GM21447 (cell line): ENCODE results near the gene FADS3.

Experiments
- ATAC-seq: cut with Tn5 transposase; IDR thresholded peaks from one replicate; pipeline ENCODE4 v1.9.1; 2021; ENCODE audit not compliant: unreplicated experiment

The FADS3 gene

DNA sequence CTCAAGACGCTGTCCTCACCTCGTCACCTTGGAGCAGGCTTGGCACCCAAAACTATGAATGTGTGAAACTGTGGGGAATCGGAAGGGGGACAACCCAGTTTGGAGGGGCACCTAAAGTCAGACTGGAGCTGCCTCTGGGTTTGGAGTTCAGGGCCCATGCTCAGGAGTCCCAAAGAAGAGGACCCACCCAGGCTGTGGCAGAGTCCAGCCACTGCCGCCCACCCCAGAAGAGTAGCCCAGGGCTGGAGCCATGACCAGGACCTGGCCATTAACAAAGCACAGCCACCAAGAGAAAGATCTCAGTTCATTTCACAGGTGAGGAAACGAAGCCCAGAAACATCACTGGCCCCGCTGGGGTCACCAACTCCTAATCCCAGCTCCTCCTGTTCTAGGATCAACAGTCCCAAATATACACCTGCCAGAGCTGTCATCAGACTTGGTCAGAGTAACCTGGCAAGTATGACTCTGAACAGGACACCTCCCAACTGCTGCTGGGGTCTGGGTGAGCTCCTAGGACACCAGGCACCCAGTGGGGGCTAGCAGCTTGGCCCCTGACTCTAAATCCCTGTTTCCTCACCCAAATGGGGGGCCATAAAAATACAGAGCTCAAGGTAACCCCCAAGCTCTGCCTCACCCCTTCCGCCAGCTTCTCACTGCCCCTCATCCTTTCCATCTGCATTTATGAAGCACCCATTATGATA is 23.3 kb upstream of the FADS3 start:
- no peak for ATAC-seq

DNA sequence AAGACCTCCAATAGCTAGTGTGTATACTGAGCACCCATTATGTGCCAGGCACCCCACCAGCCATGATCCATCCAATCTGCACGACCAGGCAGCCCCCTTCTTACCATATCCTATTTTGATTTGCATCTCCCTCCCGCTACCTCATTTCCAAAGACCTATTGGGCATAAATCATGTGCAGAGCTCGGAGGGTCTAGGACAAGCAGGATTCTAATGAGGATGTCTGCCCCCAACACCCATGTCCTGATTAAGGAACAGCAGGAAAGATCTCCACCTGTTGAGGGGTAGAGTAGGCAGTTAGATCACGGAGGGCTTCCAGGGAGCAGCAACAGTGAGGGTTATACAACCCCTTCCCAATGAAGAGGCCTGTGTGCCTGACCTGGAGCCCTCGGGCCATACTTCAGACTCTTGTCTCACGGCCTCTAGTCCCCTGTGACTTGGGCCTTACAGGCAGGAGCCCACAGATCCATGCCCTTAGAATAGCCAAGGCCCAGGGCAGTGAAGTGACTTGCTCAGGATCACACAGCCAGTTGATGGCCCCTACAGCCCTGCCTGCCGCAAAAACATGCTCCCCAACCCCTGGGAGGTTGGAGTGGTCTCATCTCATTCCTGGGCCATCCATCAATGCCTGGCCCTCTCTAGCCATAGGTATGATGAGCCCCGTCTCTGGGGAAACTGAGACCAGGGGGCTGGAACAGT is 22.5 kb upstream of the FADS3 start:
- no peak for ATAC-seq

DNA sequence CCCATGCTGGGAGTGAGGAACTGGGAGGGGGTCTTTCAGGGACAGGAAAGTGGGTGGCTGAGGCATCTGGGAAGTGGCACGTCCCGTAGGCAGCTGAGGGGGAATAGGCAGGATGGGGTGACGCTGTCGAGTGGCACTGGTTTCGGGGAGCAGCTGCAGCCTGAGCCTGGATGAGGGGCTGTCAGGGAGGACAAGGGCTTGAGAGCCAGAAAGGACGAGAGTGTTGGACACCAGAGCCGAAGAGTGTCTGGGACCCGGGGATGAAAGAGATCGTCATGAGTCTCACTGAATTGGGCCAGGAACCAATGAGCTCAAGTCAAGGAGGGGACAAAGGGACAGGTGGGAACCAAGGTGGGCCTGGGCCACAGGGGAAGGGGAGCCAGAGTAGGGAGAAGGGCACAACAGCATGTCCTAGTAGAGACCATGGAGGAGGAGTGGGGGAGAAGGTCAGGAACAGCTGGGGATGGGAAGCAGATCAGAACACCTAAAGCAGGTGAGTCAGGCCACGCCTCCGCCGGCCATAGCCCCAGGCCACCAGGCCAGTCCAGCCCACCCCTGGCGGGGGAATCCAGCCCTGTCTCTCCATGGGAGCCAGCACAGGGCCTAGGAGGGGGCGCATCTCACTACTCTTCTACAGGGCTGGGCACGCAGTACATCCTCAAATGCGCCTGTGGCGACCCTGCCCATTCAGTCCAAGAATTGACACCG is 21.8 kb upstream of the FADS3 start:
- no peak for ATAC-seq

DNA sequence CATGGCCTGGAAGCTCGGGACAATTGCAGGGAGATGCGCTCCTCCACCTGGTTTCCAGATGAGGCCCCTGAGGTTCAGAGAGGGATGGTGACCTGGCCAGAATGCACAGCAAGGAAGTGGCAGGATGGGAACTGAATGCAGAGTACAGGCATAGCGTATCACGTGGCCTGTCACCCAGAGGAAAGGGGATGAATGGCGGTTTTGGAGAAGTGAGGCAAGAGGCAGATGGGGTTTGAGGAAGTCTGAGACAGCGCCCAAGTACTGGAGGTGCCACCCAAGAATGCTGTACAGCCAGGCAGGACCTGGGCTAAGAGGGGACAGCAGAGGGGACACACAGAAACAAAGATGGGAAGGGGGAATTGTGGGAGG is 21.2 kb upstream of the FADS3 start:
- ATAC-seq, result no peak

DNA sequence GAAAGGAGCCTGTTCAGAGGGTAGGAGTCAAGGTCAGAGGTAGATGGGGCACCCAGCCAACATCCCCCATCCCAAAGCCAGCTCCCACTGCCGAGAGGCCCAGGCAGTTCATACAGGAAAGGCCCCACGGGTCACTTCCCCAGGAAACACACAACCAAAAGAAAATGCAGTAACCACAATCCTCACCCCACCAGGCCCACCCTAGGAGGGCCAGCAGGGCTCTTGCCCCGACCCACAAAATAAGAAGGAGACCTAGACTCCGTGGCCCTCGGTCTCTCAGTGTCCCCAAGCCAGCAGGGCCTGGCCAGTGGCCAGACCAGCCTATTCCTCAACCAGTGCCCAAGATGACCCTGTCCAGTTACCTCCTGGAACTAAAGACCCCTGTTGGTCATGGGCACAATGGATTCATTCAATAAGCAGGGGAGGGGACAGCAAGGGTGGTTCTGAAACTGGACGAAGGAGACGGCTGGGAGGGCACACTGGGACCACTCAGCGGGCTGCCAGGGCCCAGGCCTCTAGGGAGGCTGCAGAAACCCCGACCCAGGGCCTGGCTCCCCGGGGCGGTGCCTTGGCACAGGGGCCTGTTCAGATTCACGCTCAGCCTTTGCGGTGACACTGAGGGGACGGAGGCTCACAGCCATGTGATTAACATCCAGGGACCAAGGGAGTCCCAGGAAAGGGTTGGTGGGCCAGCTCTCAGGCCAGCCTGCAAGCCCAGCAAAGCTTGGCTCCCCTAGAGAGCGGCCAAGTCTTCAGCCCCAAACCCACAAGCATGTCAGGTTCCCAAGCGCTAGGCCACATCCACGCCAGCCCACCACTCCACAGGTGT is 20.6 kb upstream of the FADS3 start:
- ATAC-seq, result no peak

DNA sequence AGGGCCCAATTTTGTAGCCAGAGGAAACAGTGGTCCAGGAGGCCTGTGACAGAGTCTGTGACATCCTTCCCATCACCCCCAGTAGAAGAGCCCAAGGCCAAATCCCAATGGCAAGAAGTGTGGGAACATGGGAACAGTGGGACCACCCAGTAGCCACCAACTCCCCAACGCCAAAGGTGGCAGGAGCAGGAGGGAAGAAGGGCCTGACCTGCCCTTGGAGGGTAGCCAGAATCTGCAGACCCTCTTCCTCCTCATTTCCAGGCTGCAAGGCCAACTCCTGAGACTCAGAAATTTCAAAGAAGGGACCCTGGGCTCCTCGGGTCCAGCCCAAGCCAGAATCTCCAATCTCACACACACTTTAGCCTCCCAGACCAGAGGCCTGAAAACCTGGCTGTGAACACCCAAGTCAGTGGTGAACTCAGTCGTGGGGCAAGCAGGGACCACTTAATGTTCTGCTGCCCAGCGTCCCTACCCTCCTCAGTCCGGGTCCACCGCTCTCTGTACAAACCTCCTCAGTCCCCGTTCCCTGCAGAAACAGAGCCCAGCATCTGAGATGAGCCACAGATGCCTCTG is 19.9 kb upstream of the FADS3 start:
- ATAC-seq, result no peak

DNA sequence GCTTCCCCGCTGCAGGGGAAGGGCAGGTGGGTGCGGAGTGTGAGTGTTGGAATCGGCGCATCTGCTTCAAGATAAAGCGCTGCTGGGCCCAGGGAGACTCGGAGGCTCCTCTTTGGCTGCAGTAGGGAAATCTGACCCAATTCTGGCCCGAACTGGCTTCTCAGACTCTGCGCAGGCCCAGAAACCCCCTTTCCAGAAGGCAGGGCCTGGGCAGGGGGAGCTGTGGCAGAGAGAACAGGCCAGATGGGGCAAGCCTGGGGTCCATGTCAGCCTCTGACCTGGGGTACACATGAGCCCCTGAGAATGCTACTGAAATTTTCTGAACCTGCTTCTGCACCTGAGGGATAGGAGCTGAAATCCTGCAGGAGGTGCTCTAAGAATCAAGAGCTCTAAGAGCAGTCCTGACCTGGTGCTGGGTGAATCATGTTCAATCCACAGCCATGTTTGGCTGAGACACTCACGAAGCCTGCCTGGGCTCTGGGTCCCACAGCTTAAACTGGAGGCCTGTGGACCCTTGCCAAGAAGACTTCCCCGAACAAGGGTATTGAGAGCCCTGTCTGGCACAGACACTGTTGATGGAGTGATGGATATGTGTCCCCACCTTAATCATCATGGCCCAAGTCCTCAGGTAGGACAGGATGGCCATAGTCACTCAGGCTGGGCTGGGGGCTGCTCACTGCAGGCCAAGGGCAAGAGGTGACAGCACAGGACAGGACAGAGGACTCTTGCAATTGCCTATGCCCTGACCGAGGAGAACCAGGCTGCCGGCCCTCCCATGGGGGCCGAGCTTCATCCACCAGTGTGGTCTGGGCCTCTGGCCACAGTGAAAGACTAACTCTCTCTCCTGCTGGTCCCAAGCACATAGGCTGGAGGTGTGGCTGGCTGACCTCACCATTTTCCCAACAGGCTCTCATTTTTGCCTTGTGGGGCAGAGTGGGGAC is 19.1 kb upstream of the FADS3 start:
- ATAC-seq, result no peak

DNA sequence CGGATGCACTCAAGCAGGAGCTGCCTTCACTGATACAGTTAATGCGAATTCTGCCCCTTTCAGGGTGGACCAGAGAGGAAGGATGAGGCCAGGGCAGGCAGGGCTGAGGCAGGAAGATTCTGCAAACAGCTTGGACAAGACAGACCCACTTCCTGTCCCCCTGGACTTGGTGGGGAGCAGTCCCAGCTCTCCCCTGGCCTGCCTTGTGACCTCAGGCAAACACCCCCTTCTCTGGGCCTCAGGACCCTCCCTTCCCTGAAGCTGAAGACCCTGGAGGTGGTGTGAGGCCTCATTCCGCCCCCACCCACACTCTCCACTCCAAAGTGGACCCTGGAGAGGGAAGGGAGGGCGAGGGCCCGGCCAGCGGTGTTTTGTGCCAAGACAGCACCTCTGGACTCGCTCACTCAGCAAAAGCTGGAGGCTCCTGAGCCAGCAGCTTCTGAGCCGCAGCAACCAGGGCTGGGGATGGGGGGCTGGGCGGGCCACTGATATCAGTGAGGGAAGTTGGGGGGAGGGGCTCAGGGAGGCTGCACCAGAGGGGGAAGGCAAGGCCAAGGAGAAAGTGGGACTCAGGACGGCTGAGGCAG is 17.5 kb upstream of the FADS3 start:
- no peak for ATAC-seq

DNA sequence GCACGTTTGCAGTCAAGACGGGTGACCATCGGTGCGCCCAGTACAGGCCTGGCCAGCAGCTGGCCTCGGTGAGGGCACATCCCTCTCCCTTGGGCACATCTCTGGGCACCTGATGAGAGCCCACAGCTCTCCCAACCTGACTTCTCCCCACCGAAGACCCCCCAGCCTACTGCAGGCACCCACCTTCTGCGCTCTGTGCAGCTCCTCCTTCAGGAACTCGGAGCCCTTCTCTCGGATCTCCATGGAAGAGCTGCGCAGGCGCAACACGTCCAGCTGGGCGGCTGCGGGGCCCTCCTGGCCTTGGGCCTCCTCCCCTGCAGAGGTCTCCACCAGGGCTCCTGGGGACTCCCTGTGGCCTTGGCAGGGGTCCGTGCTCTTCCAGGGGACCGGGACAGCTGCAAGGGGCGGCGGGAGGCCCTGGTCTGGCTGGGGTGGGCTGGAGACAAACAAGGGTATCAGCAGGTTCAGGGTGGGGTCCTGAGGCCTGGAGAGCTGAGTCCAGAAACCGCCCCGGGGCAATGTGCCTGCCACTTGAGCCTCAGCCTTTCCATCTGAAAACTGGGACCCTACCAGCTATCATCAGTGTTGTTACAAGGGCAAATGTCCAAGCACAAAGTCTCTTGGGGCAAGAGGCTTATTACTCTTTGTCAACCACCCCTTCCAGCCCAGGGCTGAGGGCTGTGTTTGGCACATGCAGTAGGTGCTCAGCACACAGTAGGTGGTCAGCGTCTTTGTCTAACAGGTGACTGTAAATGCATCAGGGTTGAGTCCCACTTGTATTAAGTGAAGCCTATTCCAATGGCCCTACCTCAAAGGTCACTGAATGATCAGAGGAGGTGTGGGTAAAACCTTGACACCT is 16.8 kb upstream of the FADS3 start:
- no peak for ATAC-seq

DNA sequence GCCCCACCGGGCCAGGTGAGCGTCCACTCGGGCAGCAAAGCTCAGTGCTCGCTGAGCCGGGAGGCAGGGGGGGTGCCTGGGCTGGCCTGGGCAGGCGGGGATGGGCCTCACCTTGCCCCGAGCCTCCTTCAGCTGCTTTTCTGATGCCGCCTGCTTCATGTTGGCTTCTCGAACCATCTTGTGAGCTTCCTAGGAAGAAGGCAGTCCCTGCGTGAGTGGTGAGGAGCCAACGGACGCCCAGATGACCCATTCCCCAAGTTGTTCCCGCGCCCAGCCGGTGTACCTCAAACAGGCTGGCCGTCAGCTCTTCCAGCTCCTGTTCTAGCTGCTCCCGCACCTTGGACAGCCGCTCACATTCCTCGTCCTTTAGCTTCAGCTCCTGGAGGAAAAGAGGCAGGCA is 15.9 kb upstream of the FADS3 start:
- no peak for ATAC-seq

DNA sequence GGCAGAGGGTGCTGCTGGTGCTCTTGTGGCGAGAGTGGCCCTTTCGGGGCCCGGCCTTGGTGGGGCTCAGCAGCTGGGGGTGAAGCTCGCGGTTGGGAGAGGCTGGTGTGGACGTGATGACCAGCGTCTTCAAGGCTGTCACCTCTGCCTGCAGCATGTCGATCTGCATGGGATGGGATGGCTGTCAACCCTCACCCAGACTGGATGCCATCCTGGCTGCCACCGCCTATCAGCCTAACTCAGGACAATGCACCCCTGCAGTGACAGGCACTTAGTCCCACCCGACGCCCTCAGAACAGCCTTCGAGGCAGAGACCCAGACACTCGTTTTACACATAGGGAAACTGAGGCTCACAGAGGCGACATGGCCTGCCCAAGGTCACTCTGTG is 15.2 kb upstream of the FADS3 start:
- no peak for ATAC-seq

DNA sequence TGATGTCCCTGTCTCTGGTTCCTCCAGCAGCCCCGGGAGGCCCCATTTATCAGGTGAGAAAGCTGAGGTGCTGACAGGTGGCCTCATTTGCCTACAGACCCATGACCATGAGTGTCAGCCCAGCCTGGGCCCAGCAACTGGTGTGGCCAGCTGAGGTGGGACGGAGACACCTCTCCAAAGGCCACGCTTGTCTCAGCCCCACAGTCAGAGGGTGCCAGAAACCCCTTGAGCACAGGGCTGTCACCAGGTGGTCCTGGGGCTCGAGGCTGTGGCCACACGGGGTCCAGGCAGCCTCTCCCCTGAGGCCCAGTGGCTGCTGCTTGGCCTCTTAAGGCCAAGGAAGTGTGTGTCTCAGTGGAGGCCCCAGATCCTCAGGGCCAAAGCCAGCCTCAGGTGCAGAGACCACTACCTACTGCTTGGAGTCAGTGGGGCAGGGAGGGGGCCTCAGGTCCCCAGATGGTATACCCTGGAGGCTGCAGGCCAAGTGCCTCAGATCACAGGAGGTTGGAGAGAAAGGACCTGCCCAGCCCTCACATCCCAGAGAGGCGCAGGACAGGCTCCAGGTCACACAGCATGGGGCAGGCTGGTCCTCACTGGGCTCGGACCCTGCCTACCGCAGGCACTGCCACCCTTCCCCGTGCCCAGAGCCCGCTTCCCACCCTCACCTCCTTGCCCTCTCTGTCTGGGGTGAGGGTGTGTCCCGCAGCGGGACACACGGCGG is 14.6 kb upstream of the FADS3 start:
- ATAC-seq, result no peak

DNA sequence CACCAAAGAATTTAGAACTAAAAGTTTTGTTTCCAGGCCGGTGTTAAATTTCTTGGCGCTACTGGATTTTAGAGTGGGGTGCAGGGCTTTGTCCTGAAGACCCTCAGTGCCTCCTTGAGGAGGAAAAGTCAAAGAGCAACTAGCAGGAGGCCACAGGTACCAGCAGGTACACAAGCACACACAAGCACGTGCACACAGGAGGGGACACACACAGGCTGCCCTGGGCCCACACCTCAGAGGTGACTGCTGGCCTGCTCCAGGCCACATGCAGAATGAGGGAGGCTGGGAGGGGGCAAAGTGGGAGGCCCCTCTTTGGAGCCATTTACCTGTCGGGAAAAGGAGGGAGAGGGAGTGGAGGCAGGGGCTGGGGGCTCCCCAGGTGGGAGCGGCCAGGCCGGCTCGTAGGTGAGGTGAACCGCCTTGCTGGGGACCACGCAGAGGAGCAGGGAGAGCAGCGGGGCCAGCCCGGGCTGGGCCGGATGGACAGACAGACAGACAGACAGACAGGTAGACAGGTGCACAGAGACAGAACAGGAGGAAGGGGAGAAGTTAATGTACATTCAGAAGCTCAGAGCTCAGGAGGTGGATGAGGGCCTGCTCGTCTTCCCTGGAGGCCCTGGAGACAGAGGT is 13.8 kb upstream of the FADS3 start:
- ATAC-seq, result no peak

DNA sequence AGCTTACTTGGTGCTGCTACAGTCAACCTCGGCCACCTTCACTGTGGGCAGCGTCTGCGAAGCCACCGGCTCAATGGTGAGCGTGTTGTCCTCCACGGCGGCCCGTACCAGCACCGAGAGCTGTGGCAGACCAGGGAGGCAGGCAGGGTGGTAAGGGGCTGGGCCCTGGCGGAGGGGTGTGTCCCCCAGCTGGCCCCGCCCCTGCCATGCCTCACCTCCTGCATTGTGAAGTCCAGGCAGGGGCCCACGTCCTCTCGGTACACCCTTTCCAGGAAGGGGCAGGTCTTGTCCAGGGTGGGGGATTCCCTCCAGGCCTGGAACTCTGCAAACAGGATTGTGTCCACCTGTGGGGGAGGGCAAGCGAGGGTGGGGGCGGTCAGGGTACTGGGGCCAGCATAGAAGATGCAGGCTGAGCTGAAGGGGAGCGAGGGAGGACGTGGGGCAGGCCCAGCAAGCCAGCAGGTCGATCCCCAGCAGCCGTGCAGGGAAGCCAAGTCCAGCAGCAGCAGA is 13.2 kb upstream of the FADS3 start:
- ATAC-seq, result no peak

DNA sequence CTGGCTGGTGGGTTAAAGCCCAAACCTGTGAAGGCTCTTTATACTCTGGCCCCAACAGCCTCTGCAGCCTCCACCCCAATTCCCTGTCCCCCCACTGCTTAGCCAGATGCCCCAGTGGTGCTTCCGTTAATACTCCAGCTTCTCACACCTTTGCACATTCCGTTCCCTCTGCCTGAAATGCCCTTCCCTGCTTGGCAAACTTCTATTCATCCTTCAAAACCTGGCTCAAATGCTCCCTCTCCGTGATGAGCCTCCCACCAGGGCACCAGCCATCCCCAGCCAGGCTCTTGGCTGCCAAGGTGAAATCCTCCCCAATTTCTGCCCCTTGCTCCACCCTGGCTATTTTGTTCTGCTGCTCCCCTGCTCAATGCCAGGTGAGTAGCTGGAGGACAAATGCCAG is 12.5 kb upstream of the FADS3 start:
- no peak for ATAC-seq

DNA sequence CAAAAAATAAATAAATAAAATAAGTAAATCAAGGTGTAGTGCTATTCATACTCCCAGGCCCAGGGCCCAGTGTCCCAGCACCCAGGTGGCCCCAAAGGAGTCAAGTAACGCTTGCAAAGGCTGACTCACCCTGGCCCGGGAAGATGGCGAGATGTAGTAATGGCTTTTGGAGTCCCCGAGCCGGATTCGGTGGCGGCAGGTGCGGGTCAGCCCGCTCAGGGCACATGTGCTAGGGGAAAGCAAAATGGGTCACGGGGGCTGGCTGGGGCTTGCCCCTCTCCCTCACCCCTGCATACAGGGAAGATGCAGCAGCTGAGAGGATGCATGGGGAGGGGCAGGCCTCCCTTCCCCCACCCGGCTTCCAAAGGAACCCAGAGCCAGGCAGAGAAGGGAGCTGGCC is 11.0 kb upstream of the FADS3 start:
- ATAC-seq, result no peak

DNA sequence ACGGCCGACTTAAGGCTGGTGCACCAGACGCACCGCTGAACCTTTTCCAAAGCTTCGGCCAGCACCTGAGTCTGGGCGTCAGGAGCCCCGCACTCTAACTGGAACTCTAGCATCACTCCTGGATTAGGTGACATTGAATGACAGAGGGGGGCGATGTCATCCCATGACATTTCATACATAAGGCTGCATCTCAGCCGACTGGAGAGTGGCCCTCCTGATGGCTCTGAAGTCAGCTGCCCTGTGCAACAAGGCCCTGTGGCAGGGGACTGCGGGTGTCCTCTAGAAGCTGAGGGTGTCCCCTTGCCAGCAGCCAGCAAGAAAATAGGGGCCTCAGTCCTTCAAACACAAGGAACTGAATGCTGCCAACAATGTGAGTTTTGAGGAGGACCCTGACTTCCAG is 10.1 kb upstream of the FADS3 start:
- ATAC-seq, result no peak
